K562 (cell line): ENCODE data around the gene PPP1R13B. TPM values are rescaled to one million over a fixed set of nuclear protein-coding genes. Genes with fewer than 3 reads are reported as not detected.

Source experiments
- CHAMP1 ChIP-seq: fragments of 450-650 bp; IDR thresholded peaks from 2 replicates; pipeline ENCODE4 v1.6.1; 2016; ENCODE audit warnings: mild to moderate bottlenecking
- EP300 ChIP-seq: IDR thresholded peaks from 2 replicates; pipeline ENCODE4 v1.6.1; 2012; ENCODE audit warnings: low read length, improper control_type of control experiment
- NR0B1 ChIP-seq: fragments of 450-650 bp; IDR thresholded peaks from one replicate; pipeline ENCODE4 v1.6.1; 2018; ENCODE audit warnings: mild to moderate bottlenecking, moderate library complexity; ENCODE audit not compliant: partially characterized antibody
- SETDB1 ChIP-seq: IDR thresholded peaks from one replicate; pipeline ENCODE4 v1.6.1; 2012; ENCODE audit warnings: low read length, control low read depth, inconsistent platforms
- ZNF830 ChIP-seq: fragments of 250-450 bp; sonication (Bioruptor Pico); IDR thresholded peaks from 2 replicates; pipeline ENCODE4 v1.5.0; 2021; ENCODE audit warnings: mild to moderate bottlenecking
- polyA plus RNA-seq, 8 experiments: library from polyadenylated mRNA; depleted of rRNA in 4 of 8; stranded (reverse) in 5 of 8; unstranded in 3 of 8; fragments of >200 nt; fragmentation: Nextera tagmentation in 2 of 8; fragmentation: Illumina TruSeq in 1 of 8; extraction: Ambion mirVana in 2 of 8; extraction: Trizol in 1 of 8; gene quantifications; 2 replicates each; pipeline versions ENCODE4 v1.2.1 to v1.2.3, GENCODE V29; 2011 to 2014; ENCODE audit warnings: inconsistent platforms in 1 of 8, missing spikeins in 1 of 8
- total RNA-seq, 7 experiments: library from RNA; depleted of rRNA in 6 of 7; stranded (reverse); fragments of >200 nt in 6 of 7; fragmentation: Illumina TruSeq in 2 of 7; extraction: Trizol in 2 of 7; gene quantifications; 2 replicates each; pipeline versions ENCODE4 v1.2.1 to v1.2.3, GENCODE V29; 2011 to 2021; ENCODE audit warnings: low replicate concordance in 1 of 7

Gene PPP1R13B
- total and polyA plus RNA-seq, 9 of the 15 experiments (the other 6 are each of a cell fraction or from before 2014, with no cell fraction given): 0.03 to 1.7 (median 0.15) TPM

GRCh38 chr14:103736546-103737431, 110.6 kb downstream of the PPP1R13B start (continued):
- TF ChIP-seq NR0B1 (no peak), EP300 (no peak), CHAMP1 (no peak), ZNF830 (no peak), SETDB1 (no peak)
